AG10803 (cell line): Measurements from ENCODE around the gene NEUROG2.
"Not testable (repeated sequence)": the region's sequence is repeated elsewhere in the genome, so short reads cannot be mapped to it uniquely, and the experiment has no call there.

Experiments
- DNase-seq: peaks from one replicate; pipeline ENCODE4 v3.0.0; 2010; ENCODE audit warnings: low read depth
- H3K4me3 ChIP-seq: 2 replicates; pipeline ENCODE4 v1.5.1; 2011; ENCODE audit warnings: mild to moderate bottlenecking, low read length, control low read depth
- CTCF ChIP-seq: conservative IDR thresholded peaks from 2 replicates; pipeline ENCODE4 v1.5.1; 2011; ENCODE audit warnings: mild to moderate bottlenecking, low read length, control low read depth, inconsistent platforms

Gene NEUROG2

GRCh38 chr4:112557676-112558411, 41.9 kb upstream of the NEUROG2 start:
- peak; percentile 18 for DNase-seq
- no peak for TF ChIP-seq CTCF
- no peak overlapping the region for H3K4me3 ChIP-seq

- H3K4me3 ChIP-seq, DNase-seq: not testable (repeated sequence)
Measured at GRCh38 chr4:112554271-112554670, 38.3 kb upstream of the NEUROG2 start.

- peak; percentile 77 for DNase-seq
- no peak overlapping the region for H3K4me3 ChIP-seq
- TF ChIP-seq CTCF, result no peak
Measured at GRCh38 chr4:112552668-112553067, 36.7 kb upstream of the NEUROG2 start.

- H3K4me3 ChIP-seq, result no peak overlapping the region
- DNase-seq, result peak; percentile 50
- no peak for TF ChIP-seq CTCF
Measured at GRCh38 chr4:112550728-112551127, 34.7 kb upstream of the NEUROG2 start.

GRCh38 chr4:112546476-112546875, 30.5 kb upstream of the NEUROG2 start:
- H3K4me3 ChIP-seq, result no peak overlapping the region
- no peak for TF ChIP-seq CTCF
- DNase-seq, result no peak

GRCh38 chr4:112545346-112545745, 29.4 kb upstream of the NEUROG2 start:
- TF ChIP-seq CTCF, result no peak
- DNase-seq, result no peak
- no peak overlapping the region for H3K4me3 ChIP-seq

- no peak overlapping the region for H3K4me3 ChIP-seq
- no peak for DNase-seq
- no peak for TF ChIP-seq CTCF
Measured at GRCh38 chr4:112540695-112541094, 24.7 kb upstream of the NEUROG2 start.
